Activated T-cell treated with anti-CD3 and anti-CD28 coated beads for 24 hours (primary cell): ENCODE data around the gene RTP1.
"Not testable (repeated sequence)": the region's sequence is repeated elsewhere in the genome, so short reads cannot be mapped to it uniquely, and the experiment has no call there.

ENCODE experiments used
- DNase-seq: peaks from one replicate; pipeline ENCODE4 v3.0.0-alpha.2; 2020; ENCODE audit warnings: low read depth

RTP1 gene

GRCh38 chr3:187197335-187197649 lies at the start of gene RTP1:
RTP1 (plus strand) TSS chr3:187197486; CDS start chr3:187197516, 30 bp downstream.
- no peak for DNase-seq

- no peak for DNase-seq
Observed at GRCh38 chr3:187150186-187150585, 47.1 kb upstream of the RTP1 start.

- peak; percentile 57 for DNase-seq
Observed at GRCh38 chr3:187150599-187150998, 46.7 kb upstream of the RTP1 start.

- no peak for DNase-seq
Observed at GRCh38 chr3:187161556-187161955, 35.7 kb upstream of the RTP1 start.

GRCh38 chr3:187162265-187162953 lies 34.9 kb upstream of the RTP1 start:
- no peak for DNase-seq

- peak; percentile 17 for DNase-seq
Observed at GRCh38 chr3:187165144-187165543, 32.1 kb upstream of the RTP1 start.

GRCh38 chr3:187166750-187167149 lies 30.5 kb upstream of the RTP1 start:
- no peak for DNase-seq

GRCh38 chr3:187167777-187168176 lies 29.5 kb upstream of the RTP1 start:
- no peak for DNase-seq

GRCh38 chr3:187169231-187169960 lies 27.9 kb upstream of the RTP1 start:
- DNase-seq, result no peak

GRCh38 chr3:187170911-187171310 lies 26.4 kb upstream of the RTP1 start:
- not testable (repeated sequence) for DNase-seq

- no peak for DNase-seq
Observed at GRCh38 chr3:187172929-187173328, 24.4 kb upstream of the RTP1 start.

GRCh38 chr3:187181454-187182170 lies 15.7 kb upstream of the RTP1 start:
- DNase-seq, result no peak

- no peak for DNase-seq
Observed at GRCh38 chr3:187183210-187183862, 13.9 kb upstream of the RTP1 start.

- DNase-seq, result no peak
Observed at GRCh38 chr3:187183903-187184302, 13.4 kb upstream of the RTP1 start.

- DNase-seq, result no peak
Observed at GRCh38 chr3:187185759-187186158, 11.5 kb upstream of the RTP1 start.

- no peak for DNase-seq
Observed at GRCh38 chr3:187186375-187186774, 10.9 kb upstream of the RTP1 start.

- no peak for DNase-seq
Observed at GRCh38 chr3:187186801-187187421, 10.4 kb upstream of the RTP1 start.

GRCh38 chr3:187188931-187189330 lies 8.4 kb upstream of the RTP1 start:
- no peak for DNase-seq

GRCh38 chr3:187191271-187191670 lies 6.0 kb upstream of the RTP1 start:
- DNase-seq, result no peak

GRCh38 chr3:187193181-187193580 lies 4.1 kb upstream of the RTP1 start:
- no peak for DNase-seq

- no peak for DNase-seq
Observed at GRCh38 chr3:187196573-187197334, 532 bp upstream of the RTP1 start.
